Mucosa of rectum (tissue), 2 donors: Measurements from ENCODE around the gene SEMA6A.

ENCODE experiments used
- H3K27ac ChIP-seq, 2 donors: one replicate each; pipeline ENCODE4 v1.7.0; 2013; ENCODE audit warnings: inconsistent platforms in 2 of 2, low read depth in 2 of 2, low read length in 2 of 2
- H3K27me3 ChIP-seq, 2 donors: one replicate each; pipeline ENCODE4 v1.7.0; 2013; ENCODE audit warnings: low read length in 2 of 2; ENCODE audit not compliant: control insufficient read depth in 2 of 2, insufficient read depth in 2 of 2
- H3K36me3 ChIP-seq, 2 donors: one replicate each; pipeline ENCODE4 v1.7.0; 2013; ENCODE audit warnings: low read length in 2 of 2; ENCODE audit not compliant: control insufficient read depth in 2 of 2, insufficient read depth in 2 of 2
- H3K4me1 ChIP-seq, 2 donors: one replicate each; pipeline ENCODE4 v1.7.0; 2013; ENCODE audit warnings: low read length in 2 of 2, mild to moderate bottlenecking in 1 of 2; ENCODE audit not compliant: control insufficient read depth in 2 of 2, insufficient read depth in 2 of 2
- H3K4me3 ChIP-seq, 2 donors: one replicate each; pipeline ENCODE4 v1.7.0; 2013; ENCODE audit warnings: low read length in 2 of 2
- H3K9ac ChIP-seq, 2 donors: one replicate each; pipeline ENCODE4 v1.7.0; 2013; ENCODE audit warnings: low read length in 2 of 2, low read depth in 1 of 2, mild to moderate bottlenecking in 1 of 2
- H3K9me3 ChIP-seq, 2 donors: one replicate each; pipeline ENCODE4 v1.7.0; 2013; ENCODE audit warnings: low read length in 2 of 2; ENCODE audit not compliant: control insufficient read depth in 2 of 2
- donor health status: healthy.
- donor health status: Normal muscosa, but diverticular disease.

The SEMA6A gene

DNA sequence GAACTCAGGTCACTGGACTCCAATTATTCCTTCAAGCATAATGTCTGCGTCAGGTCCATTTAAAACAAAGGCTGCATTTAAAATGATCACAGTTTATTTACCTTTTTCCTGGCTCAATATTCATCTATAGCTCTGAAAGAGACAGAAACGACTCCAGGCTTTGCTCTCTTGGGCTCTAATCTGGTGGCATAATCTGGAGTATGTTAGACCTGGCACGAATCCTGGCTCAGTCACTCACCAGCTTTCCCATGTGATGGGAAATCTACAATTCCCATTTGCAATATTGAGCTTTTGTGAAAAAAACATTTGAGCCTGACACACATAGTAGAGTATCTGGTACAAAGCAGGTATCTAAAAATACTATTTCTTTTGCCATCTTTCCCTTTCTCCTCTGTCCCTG, 155.8 kb downstream of the SEMA6A start:
- H3K9me3 ChIP-seq = no peaks in the 10 kb centered on the region
- no peak overlapping the region for H3K9ac ChIP-seq
- no peaks in the 10 kb centered on the region for H3K4me1 ChIP-seq
- H3K27ac ChIP-seq = no peak overlapping the region
- H3K4me3 ChIP-seq = no peak overlapping the region
- no peaks in the 10 kb centered on the region for H3K27me3 ChIP-seq
- no peaks in the 10 kb centered on the region for H3K36me3 ChIP-seq

DNA sequence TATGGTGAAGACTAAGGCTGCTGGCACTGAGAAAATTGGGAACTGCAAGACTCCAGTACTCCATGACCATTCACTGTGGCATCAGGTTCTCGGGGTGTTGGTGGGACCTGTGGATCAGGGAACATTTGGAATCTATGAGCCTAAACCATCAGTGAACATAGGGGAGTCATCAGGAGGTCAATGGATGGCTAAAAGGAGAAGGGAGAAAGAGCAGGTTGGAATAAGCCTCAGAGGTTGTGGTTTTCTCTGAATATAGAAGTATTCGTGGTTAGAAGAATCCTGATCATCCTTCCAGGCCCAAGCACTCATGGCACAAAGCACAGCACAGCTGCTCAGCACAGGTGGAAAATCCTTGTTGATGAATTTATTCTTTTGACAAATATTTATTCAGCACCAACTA, 156.6 kb downstream of the SEMA6A start:
- Histone ChIP-seq H3K4me3 (no peak overlapping the region), H3K36me3 (no peaks in the 10 kb centered on the region), H3K9ac (no peak overlapping the region), H3K9me3 (no peaks in the 10 kb centered on the region), H3K27ac (no peak overlapping the region), H3K4me1 (no peaks in the 10 kb centered on the region), H3K27me3 (no peaks in the 10 kb centered on the region)

DNA sequence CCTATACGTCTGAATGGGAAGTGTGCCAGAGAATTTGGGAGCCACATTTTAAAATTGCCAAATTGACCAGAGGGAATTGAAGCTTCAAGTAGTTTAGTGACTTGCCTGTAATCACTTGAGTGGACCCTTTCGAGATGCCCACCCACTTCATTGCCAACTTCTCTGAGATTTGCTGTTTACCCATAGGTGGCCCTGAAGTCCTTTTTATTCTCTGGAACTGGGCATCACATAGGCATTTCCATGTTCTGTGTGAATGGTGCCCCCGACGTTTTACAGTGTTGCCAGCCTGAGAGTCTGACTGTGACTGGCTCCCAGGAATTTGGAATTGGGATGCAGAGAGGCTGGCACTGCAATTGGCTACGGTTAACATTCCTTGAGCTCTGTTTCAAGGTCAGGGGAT, 158.6 kb downstream of the SEMA6A start:
- H3K9ac ChIP-seq = no peak overlapping the region
- H3K4me1 ChIP-seq = no peaks in the 10 kb centered on the region

DNA sequence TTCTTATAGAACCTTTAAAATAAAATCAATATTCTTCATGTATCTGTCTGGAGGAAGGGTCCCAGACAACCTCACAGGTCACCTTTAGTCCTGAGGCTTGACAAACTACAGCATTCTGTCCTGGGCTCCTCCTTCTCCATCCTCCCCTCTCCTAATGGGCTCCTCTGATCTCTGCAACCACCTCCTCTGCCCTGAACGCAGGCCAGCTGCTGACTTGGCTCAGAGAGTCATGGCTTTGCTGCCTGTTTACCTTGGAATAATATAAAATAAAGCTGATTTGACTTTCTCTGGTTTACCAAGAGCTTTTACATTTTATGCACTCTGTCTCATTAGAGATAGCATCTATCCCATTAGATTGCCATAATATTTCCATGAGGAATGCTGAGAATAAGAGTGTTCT, 159.4 kb downstream of the SEMA6A start:
- no peak overlapping the region for H3K9ac ChIP-seq
- H3K27ac ChIP-seq = no peak overlapping the region
- H3K4me3 ChIP-seq = no peak overlapping the region
- no peaks in the 10 kb centered on the region for H3K9me3 ChIP-seq
- H3K4me1 ChIP-seq = no peaks in the 10 kb centered on the region
- no peaks in the 10 kb centered on the region for H3K36me3 ChIP-seq
- no peaks in the 10 kb centered on the region for H3K27me3 ChIP-seq

More for the DNA sequence above, 158.6 kb downstream of the SEMA6A start:
- Histone ChIP-seq H3K4me3 (no peak overlapping the region), H3K36me3 (no peaks in the 10 kb centered on the region), H3K27ac (no peak overlapping the region), H3K9me3 (no peaks in the 10 kb centered on the region), H3K27me3 (no peaks in the 10 kb centered on the region)

DNA sequence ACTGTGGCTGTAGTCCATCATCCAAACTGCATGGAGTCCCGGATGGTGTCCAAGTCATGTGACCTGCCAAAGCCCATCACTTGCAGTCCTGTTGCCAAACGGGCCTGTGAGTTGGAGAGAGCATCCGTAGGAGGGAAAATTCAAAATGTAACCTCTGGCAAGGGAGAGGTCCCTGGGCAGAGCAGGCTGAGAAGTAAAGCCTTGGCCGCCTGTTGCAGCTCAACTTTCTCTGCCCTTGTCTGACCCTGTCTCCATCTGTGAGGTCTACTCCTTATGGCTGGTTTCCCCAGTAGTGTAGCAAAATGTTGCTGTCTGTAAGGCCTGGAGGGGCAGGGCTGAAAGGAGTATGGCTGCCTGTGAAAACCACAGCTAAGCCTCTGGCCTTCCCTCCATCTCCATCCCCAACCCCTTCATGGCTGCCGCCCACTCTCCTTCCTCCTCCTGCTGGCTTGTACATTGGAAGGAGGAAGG, 163.5 kb downstream of the SEMA6A start:
- Histone ChIP-seq H3K9me3 (no peaks in the 10 kb centered on the region), H3K27me3 (no peaks in the 10 kb centered on the region), H3K9ac (no peak overlapping the region), H3K4me1 (no peaks in the 10 kb centered on the region), H3K4me3 (no peak overlapping the region), H3K36me3 (no peaks in the 10 kb centered on the region), H3K27ac (no peak overlapping the region)

DNA sequence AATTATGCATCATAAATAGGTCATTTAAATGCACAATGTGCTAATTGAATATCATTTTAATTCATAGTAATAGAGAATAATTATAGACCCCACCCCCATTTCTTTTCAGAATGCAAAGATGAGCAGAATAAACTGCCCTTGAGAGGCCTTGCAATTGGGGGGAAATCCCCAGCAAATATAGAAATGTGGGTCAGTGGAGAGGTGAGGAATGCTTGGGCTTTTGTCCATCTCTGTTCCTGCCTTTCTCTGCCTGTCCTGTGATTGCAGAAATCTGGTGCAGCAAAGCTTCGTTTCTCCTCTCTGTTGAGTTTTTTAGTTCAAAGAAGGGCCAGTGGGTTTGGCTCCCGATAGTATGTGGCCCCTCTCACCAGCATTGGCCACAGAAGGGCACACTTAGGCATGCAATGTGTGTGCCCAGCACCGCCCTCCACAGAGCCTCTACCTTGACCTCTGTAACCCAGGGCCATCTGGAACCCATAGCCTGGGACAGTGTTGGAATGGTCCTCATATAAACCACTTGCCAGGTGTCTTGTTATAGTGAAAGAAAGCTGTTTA, 164.2 kb downstream of the SEMA6A start:
- Histone ChIP-seq H3K36me3 (no peaks in the 10 kb centered on the region), H3K4me1 (no peaks in the 10 kb centered on the region), H3K27ac (no peak overlapping the region), H3K4me3 (no peak overlapping the region), H3K9ac (no peak overlapping the region), H3K9me3 (no peaks in the 10 kb centered on the region), H3K27me3 (no peaks in the 10 kb centered on the region)

DNA sequence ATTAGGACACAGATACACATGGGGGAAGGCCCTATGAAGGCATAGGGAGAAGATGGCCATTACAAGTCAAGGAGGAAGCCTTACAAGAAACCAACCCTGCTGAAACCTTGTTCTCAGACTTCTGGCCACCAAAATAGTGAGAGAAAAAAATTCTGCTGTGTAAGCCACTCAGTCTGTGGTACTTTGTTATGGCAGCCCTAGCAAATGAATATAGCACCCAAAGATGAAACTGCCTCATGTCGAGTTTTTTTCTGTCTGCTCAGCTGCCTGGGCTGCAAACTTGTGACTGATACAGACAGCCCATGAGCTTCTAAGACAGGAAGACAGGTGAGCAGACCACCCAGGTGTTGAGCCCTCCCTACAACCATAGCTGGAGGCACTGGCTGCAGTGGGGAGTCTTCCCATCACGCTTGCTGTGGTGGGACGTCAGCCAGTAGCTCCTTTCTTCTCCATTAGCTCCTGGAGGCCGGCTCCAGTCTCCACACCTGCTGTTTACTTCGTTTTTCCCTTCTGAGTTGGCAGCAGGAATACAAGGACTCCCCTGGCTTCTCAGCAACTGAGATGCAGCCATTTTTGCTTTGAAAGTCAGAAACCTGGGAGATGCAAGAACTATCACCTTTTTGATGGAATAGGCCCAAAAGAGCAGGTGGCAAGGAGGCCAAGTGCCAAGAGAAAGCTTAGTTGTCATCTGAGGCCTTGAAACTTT, 164.9 kb downstream of the SEMA6A start:
- H3K4me3 ChIP-seq = no peak overlapping the region
- no peaks in the 10 kb centered on the region for H3K27me3 ChIP-seq
- H3K9me3 ChIP-seq = no peaks in the 10 kb centered on the region
- no peaks in the 10 kb centered on the region for H3K36me3 ChIP-seq
- H3K9ac ChIP-seq = no peak overlapping the region
- no peak overlapping the region for H3K27ac ChIP-seq
- no peaks in the 10 kb centered on the region for H3K4me1 ChIP-seq

DNA sequence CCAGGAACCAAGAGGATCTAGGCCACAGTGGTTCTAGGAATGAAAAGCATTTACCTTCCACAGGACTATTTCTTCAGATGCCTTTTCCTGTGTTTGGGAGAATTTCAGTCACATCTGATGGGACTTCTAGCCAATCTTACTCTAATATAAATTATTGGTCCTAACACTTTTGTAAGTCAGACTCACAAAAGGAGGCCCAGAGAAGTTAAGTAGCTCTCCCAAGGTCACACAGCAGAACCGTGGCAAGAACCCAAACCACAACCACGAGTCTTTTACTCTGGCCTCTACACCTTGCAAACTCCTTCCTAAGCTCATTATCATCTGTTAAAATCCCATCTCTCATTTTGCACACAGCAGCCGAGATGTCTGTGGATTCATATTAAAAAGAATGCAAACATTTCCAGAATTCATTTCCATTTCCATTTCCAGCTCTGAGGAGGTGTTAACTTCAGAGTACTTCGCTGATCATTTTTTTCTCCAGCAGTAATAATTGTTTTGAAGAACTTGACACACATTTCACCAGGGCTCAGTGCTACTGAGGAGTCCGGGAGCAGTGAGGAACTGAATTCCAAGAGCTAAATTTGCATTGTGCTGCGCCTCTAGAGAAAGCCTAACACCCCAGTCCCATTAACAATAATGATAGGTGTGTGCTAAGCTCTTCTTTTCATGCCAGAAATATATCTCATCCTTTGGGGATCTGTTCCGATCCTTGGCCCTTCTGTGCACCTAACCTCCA, 168.1 kb downstream of the SEMA6A start:
- H3K27ac ChIP-seq = no peak overlapping the region
- H3K36me3 ChIP-seq = no peaks in the 10 kb centered on the region
- H3K4me1 ChIP-seq = no peaks in the 10 kb centered on the region
- no peaks in the 10 kb centered on the region for H3K27me3 ChIP-seq
- no peak overlapping the region for H3K4me3 ChIP-seq
- H3K9me3 ChIP-seq = no peaks in the 10 kb centered on the region
- H3K9ac ChIP-seq = no peak overlapping the region

DNA sequence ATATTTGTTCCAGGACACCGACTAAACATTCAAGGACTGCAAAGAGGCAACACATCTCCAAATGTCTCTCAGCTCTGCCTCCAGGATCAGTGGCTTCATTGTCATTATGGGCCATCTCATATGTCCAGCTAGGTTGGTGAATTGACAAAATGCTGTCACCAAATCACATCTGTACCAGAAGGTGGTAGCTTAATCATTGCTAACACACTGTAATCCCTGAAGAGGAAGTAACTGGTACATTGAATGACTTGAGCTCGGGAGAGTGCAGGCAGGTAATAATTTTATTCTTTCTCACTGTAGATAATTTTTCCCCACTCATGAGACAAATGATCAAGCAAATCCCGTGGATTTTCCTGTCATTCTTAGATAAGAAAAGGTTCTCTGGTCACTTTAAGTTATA, 169.8 kb downstream of the SEMA6A start:
- no peaks in the 10 kb centered on the region for H3K4me1 ChIP-seq
- no peaks in the 10 kb centered on the region for H3K9me3 ChIP-seq
- H3K27me3 ChIP-seq = no peaks in the 10 kb centered on the region

DNA sequence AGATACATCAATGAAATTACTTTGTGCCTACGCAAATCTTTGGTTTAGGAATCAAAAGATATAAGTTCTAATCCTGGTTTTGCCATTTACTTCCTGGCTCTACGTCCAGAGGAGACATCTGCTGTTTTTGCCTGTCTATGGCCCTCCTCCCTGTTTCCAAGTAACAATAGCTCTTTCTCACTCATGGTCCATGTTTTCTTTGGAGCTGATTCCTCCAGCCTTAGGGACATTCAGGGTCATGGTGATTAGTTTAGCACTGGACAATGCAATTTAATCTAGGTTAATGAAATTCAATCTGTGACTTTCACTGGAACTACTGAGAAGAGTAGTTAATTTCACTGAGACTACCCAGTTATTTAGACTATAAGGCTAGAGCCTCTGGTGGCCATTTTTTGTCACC, 170.6 kb downstream of the SEMA6A start:
- Histone ChIP-seq H3K9ac (no peak overlapping the region), H3K4me1 (no peaks in the 10 kb centered on the region), H3K27me3 (no peaks in the 10 kb centered on the region), H3K27ac (no peak overlapping the region), H3K36me3 (peaks cover 0 to 3% of the 10 kb centered on the region in 2 donors), H3K9me3 (no peaks in the 10 kb centered on the region), H3K4me3 (no peak overlapping the region)

More for the DNA sequence above, 169.8 kb downstream of the SEMA6A start:
- Histone ChIP-seq H3K9ac (no peak overlapping the region), H3K36me3 (peaks cover 0 to 3% of the 10 kb centered on the region in 2 donors), H3K27ac (no peak overlapping the region), H3K4me3 (no peak overlapping the region)
